Stomach (tissue), 4 donors: ENCODE data around the gene TENM4.

Experiments used
- POLR2AphosphoS5 ChIP-seq, 3 donors: sonication (generic); formaldehyde crosslinking; IDR thresholded peaks; one replicate each; pipeline ENCODE4 v1.6.1; 2016; ENCODE audit warnings: antibody characterized with exemption in 3 of 3
- TF ChIP-seq, protein P1 (sequence below), 7 experiments: fragments of 450-650 bp in 4 of 7; fragments of 200-600 bp in 3 of 7; sonication (generic) in 3 of 7; IDR thresholded peaks; one replicate each; pipeline ENCODE4 v1.5.1; 2016 to 2019; ENCODE audit warnings: antibody characterized with exemption in 7 of 7, control low read depth in 2 of 7, mild to moderate bottlenecking in 1 of 7

- TF ChIP-seq, protein P1, sequence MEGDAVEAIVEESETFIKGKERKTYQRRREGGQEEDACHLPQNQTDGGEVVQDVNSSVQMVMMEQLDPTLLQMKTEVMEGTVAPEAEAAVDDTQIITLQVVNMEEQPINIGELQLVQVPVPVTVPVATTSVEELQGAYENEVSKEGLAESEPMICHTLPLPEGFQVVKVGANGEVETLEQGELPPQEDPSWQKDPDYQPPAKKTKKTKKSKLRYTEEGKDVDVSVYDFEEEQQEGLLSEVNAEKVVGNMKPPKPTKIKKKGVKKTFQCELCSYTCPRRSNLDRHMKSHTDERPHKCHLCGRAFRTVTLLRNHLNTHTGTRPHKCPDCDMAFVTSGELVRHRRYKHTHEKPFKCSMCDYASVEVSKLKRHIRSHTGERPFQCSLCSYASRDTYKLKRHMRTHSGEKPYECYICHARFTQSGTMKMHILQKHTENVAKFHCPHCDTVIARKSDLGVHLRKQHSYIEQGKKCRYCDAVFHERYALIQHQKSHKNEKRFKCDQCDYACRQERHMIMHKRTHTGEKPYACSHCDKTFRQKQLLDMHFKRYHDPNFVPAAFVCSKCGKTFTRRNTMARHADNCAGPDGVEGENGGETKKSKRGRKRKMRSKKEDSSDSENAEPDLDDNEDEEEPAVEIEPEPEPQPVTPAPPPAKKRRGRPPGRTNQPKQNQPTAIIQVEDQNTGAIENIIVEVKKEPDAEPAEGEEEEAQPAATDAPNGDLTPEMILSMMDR (IDR thresholded peaks at IDR 0.05): no peak
- no peak for TF ChIP-seq POLR2AphosphoS5 (IDR thresholded peaks at IDR 0.05)
Observed at GRCh38 chr11:79170321-79170720, 270.5 kb downstream of the TENM4 start.
